Endothelial cell of umbilical vein (primary cell): ENCODE results near the gene MRM2. TPM values are rescaled to one million over a fixed set of nuclear protein-coding genes. Genes with fewer than 3 reads are reported as not detected.

Source experiments
- BruUV-seq: library from RNA; stranded (reverse); fragments of 400-500 nt; replicated peaks from 2 replicates; lab custom pipeline; 2021; lab: Mats Ljungman, UMichigan
- CTCF ChIA-PET: fragments of 300-600, 350-600 bp; sonication (Branson Sonifier 250); formaldehyde crosslinking; loops from one replicate; lab custom pipeline; 2021; ENCODE audit warnings: antibody characterized with exemption, inconsistent platforms; lab: Charles Lee
- POLR2A ChIA-PET: fragments of 300-600, 350-600 bp; sonication (Branson Sonifier 250); formaldehyde crosslinking; loops from one replicate; lab custom pipeline; 2021; ENCODE audit warnings: antibody characterized with exemption, inconsistent platforms; lab: Charles Lee
- DNase-seq: peaks from one replicate; pipeline ENCODE4 v3.0.0-alpha.2; 2011; ENCODE audit warnings: low read depth, low spot score
- FAIRE-seq: peaks from 2 replicates; lab custom pipeline; 2011; peaks lifted over from hg19 to GRCh38; lab: Jason Lieb, UNC
- H2AFZ ChIP-seq: 2 replicates; pipeline ENCODE4 v1.6.0; 2012; ENCODE audit warnings: low read depth, low read length, control low read depth, inconsistent platforms
- H3K27ac ChIP-seq: 2 replicates; pipeline ENCODE4 v1.5.1; 2011; ENCODE audit warnings: low read depth, mild to moderate bottlenecking, control low read depth, low read length, moderate library complexity; ENCODE audit not compliant: insufficient read depth
- H3K27me3 ChIP-seq, 2 experiments: 2 replicates each; pipeline versions ENCODE4 v1.6.0 to v1.6.1; 2011; ENCODE audit warnings: low read length in 2 of 2, mixed read lengths in 1 of 2; ENCODE audit not compliant: control insufficient read depth in 2 of 2, insufficient read depth in 2 of 2
- H3K36me3 ChIP-seq, 2 experiments: 2 replicates in 1 of 2; 3 replicates in 1 of 2; pipeline ENCODE4 v1.5.1; 2011; ENCODE audit warnings: low read length in 2 of 2, mild to moderate bottlenecking in 1 of 2, moderate library complexity in 1 of 2; ENCODE audit not compliant: control insufficient read depth in 2 of 2, insufficient read depth in 2 of 2; ENCODE audit errors: extremely low read depth in 1 of 2
- H3K4me1 ChIP-seq: 3 replicates; pipeline ENCODE4 v1.5.1; 2011; ENCODE audit warnings: mild to moderate bottlenecking, low read length; ENCODE audit not compliant: control insufficient read depth, insufficient read depth; ENCODE audit errors: extremely low read depth
- H3K4me2 ChIP-seq: 2 replicates; pipeline ENCODE4 v1.6.1; 2011; ENCODE audit warnings: low read length, control low read depth, mixed read lengths; ENCODE audit not compliant: insufficient read depth
- H3K4me3 ChIP-seq, 3 experiments: fragments of 200-600 bp in 1 of 3; sonication (generic), shearing (Covaris generic) in 1 of 3; replicated peaks in 1 of 3; 2 replicates each; pipeline ENCODE4 v1.5.1; 2011 to 2016; ENCODE audit warnings: control low read depth in 3 of 3, low read length in 3 of 3, mild to moderate bottlenecking in 2 of 3, inconsistent platforms in 1 of 3, low read depth in 1 of 3, moderate library complexity in 1 of 3; ENCODE audit not compliant: insufficient read depth in 1 of 3
- H3K79me2 ChIP-seq: 2 replicates; pipeline ENCODE4 v1.6.0; 2012; ENCODE audit warnings: low read length, inconsistent platforms; ENCODE audit not compliant: control insufficient read depth, insufficient read depth
- H3K9ac ChIP-seq: replicated peaks from 2 replicates; pipeline ENCODE3; 2011; ENCODE audit warnings: low read length, control low read depth; ENCODE audit not compliant: insufficient read depth; ENCODE audit errors: extremely low read depth
- H3K9me1 ChIP-seq: replicated peaks from 3 replicates; pipeline ENCODE4 v1.6.0; 2011; ENCODE audit warnings: mild to moderate bottlenecking, low read length; ENCODE audit not compliant: control insufficient read depth, insufficient read depth; ENCODE audit errors: extremely low read depth
- H3K9me3 ChIP-seq: replicated peaks from 2 replicates; pipeline ENCODE4 v1.5.1; 2012; ENCODE audit warnings: low read length, inconsistent platforms; ENCODE audit not compliant: control insufficient read depth, insufficient read depth
- H4K20me1 ChIP-seq: replicated peaks from 2 replicates; pipeline ENCODE3; 2011; ENCODE audit warnings: mild to moderate bottlenecking, low read length; ENCODE audit not compliant: control insufficient read depth, insufficient read depth; ENCODE audit errors: extremely low read depth
- CTCF ChIP-seq, 2 donors: IDR thresholded peaks; 1 replicate in 1 of 2; 2 replicates in 1 of 2; pipeline ENCODE4 v1.5.1; 2011; ENCODE audit warnings: low read length in 2 of 2, mild to moderate bottlenecking in 2 of 2, moderate library complexity in 2 of 2, control low read depth in 1 of 2, inconsistent platforms in 1 of 2, low read depth in 1 of 2; ENCODE audit not compliant: insufficient read depth in 1 of 2; ENCODE audit errors: extremely low read depth in 1 of 2
- EZH2 ChIP-seq: IDR thresholded peaks from 2 replicates; pipeline ENCODE4 v1.6.1; 2012; ENCODE audit warnings: borderline replicate concordance, low read depth, mild to moderate bottlenecking, moderate library complexity, low read length, inconsistent platforms; ENCODE audit not compliant: severe bottlenecking
- FOS ChIP-seq: IDR thresholded peaks from 2 replicates; pipeline ENCODE4 v1.6.1; 2011; ENCODE audit warnings: mild to moderate bottlenecking, low read length, moderate library complexity, borderline replicate concordance; ENCODE audit not compliant: insufficient read depth
- GATA2 ChIP-seq: IDR thresholded peaks from 2 replicates; pipeline ENCODE4 v1.7.0; 2011; ENCODE audit warnings: low read depth, mild to moderate bottlenecking, moderate library complexity, mixed read lengths, low read length; ENCODE audit not compliant: insufficient read length, insufficient read depth
- JUN ChIP-seq: IDR thresholded peaks from 2 replicates; pipeline ENCODE4 v1.6.1; 2011; ENCODE audit warnings: borderline replicate concordance, low read depth; ENCODE audit not compliant: insufficient read length, insufficient read depth
- MAX ChIP-seq: IDR thresholded peaks from 2 replicates; pipeline ENCODE4 v1.6.1; 2011; ENCODE audit not compliant: insufficient read depth, insufficient read length
- MYC ChIP-seq: IDR thresholded peaks from one replicate; pipeline ENCODE4 v1.6.1; 2011; ENCODE audit warnings: mild to moderate bottlenecking, low read depth, low read length
- POLR2A ChIP-seq: IDR thresholded peaks from 2 replicates; pipeline ENCODE4 v1.6.1; 2012; ENCODE audit warnings: low read depth, mild to moderate bottlenecking, control low read depth, low read length
- POLR2AphosphoS5 ChIP-seq: IDR thresholded peaks from 2 replicates; pipeline ENCODE4 v1.6.1; 2012; ENCODE audit warnings: low read depth, mild to moderate bottlenecking, control low read depth, low read length, moderate library complexity; ENCODE audit not compliant: insufficient read depth
- dilution Hi-C: fragments of 300-500 bp; cut with MboI; formaldehyde crosslinking; loops from one replicate; pipeline ENCODE4 v1.15.0; 2019; ENCODE audit warnings: low sequenced_read_pairs; ENCODE audit not compliant: extremely low pct_ligation_motif_present
- intact Hi-C: fragments of 100-400 bp; cut with micrococcal nuclease; formaldehyde crosslinking; loops from one replicate; pipeline ENCODE4 v1.10.0; 2022
- polyA plus RNA-seq, 4 experiments: library from polyadenylated mRNA; depleted of rRNA in 3 of 4; stranded (reverse) in 3 of 4; unstranded in 1 of 4; fragments of >200 nt; gene quantifications; 2 replicates each; pipeline versions ENCODE4 v1.2.1 to v1.2.3, GENCODE V29; 2011 to 2012; ENCODE audit warnings: missing spikeins in 1 of 4
- total RNA-seq: library from RNA; stranded (reverse); gene quantifications from 2 replicates; pipeline ENCODE4 v1.2.3, GENCODE V29; 2021

The MRM2 gene
- total and polyA plus RNA-seq, 2 donors (not counting 3 experiments of a cell fraction or from before 2014, with no cell fraction given), result 10.6 to 20.8 TPM

- Histone ChIP-seq H3K4me3 (no peak overlapping the region), H3K9me1 (no peaks in the 10 kb centered on the region), H3K4me2 (no peak overlapping the region), H4K20me1 (no peaks in the 10 kb centered on the region), H3K27me3 (no peaks in the 10 kb centered on the region), H3K79me2 (no peaks in the 10 kb centered on the region), H3K9me3 (no peaks in the 10 kb centered on the region), H3K9ac (no peak overlapping the region), H3K36me3 (peaks cover 0 to 8% of the 10 kb centered on the region in 2 experiments), H3K27ac (no peak overlapping the region), H2AFZ (no peak overlapping the region), H3K4me1 (no peaks in the 10 kb centered on the region)
- BruUV-seq, result no TSS peak
- FAIRE-seq (no peak), DNase-seq (no peak)
- intact Hi-C loops, result no loop called here
- ChIA-PET CTCF (no interaction called here), POLR2A (no interaction called here)
- dilution Hi-C loops, result no loop called here
- TF ChIP-seq GATA2 (no peak), FOS (no peak), POLR2AphosphoS5 (no peak), MYC (no peak), JUN (no peak), EZH2 (no peak), POLR2A (no peak), MAX (no peak), CTCF (IDR thresholded peaks at IDR 0.05; ENCODE audit: extremely low read depth in 1 of 2, insufficient read depth in 1 of 2, low read depth in 1 of 2, low read length in 2 of 2) (no peak)
Measured at GRCh38 chr7:2192831-2193534, 49.0 kb downstream of the MRM2 start.
